Measurements from ENCODE around the gene THPO.
A peak's percentile ranks its signal among the peaks of the same experiment; 100 is the strongest.

The THPO gene

DNA sequence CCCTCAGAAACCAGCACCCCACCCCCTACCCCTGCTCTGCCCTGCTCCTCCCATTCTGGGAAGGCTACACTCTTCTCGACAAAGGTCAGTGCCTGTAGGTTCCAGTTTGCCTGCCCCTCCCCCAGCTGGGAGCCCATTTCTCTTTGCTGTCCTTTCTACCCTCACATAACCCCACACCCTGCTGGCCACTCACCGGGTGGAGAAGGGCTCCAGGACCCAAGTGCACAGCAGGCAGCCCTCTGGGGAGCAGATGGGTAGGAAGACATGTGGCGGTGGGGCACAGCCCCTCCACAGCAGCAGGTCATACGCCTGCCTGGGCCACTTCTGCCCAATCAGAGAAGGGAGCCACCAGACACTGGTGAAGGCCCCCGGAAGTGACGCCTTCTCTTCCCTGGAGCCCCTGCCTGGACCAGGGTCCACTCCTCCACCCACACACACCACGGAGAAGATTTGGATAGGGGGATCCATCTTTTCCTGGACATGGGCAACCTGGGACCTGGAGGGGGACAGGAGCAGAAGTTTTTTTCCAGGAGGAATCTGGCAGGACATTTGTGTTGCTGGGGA, at the start of gene THPO:
THPO (minus strand) TSS at position 326 of the 564 bp plus-strand sequence. CDS start 1,948 bp downstream, outside the sequence.
- no peak for DNase-seq (ENCODE audit: low spot score)

GRCh38 chr3:184426691-184427141, 48.7 kb upstream of the THPO start:
- DNase-seq (ENCODE audit: low spot score): no peak

DNA sequence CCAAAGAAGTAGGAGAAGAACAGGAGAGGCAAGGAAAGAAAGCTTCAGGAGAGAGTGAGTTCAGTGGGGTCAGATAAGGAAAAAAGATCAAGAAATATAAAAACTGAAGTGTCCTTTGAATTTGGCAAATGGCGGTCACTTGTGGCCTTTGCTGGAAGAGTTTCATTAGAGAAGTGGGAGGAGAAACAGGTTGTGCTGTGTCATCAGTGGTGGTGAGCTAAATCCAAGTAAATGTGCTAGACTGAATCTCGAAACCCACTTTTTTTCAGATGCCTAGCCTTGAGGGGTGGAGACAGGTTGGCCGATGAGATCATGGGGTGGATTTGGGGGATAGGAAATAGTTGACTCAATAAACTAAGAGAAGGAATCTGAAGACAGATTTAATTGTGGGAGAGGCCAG, 45.6 kb upstream of the THPO start:
- no peak for DNase-seq (ENCODE audit: low spot score)

GRCh38 chr3:184419171-184419570, 41.2 kb upstream of the THPO start:
- peak; percentile 70 for DNase-seq (ENCODE audit: low spot score)

DNA sequence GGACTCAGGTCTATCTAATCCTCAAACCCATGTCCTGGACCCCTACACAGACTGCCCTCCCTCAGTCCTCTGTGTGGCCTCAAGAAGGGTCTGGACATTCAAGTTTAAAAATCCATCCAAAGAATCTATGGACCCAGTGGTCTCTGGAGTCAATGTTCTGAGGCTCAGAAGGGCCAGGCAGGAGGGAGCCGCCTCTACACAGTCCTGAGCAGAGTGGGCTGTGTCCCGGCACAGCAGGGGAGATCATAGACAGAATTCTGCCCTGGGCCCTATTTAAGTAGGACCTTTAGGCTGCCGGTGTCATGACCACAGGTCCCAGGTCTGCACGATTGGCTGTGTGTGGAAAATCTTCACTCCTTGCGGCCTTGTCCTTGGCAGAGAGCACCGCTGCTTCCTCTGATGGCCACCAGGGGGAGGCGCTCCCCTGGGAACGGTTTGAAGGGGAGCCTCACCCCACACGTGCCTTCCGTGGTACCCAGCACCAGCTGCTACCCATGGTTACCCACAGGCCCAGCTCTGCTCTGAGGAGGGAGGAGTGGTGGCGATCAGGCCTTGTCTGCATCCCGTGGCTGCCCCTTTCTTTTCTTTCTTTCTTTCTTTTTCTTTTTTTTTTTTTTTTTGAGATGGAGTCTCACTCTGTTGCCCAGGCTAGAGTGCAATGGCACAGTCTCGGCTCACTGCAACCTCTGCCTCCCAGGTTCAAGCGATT, 39.8 kb upstream of the THPO start:
- peak; percentile 49 for DNase-seq (ENCODE audit: low spot score)

- no peak for DNase-seq (ENCODE audit: low spot score)
Measured at GRCh38 chr3:184415203-184415490, 37.1 kb upstream of the THPO start.

GRCh38 chr3:184414418-184415202, 36.6 kb upstream of the THPO start:
- no peak for DNase-seq (ENCODE audit: low spot score)

GRCh38 chr3:184409946-184410500, 32.0 kb upstream of the THPO start:
- DNase-seq (ENCODE audit: low spot score): no peak

- DNase-seq (ENCODE audit: low spot score): no peak
Measured at GRCh38 chr3:184409331-184409926, 31.4 kb upstream of the THPO start.

DNA sequence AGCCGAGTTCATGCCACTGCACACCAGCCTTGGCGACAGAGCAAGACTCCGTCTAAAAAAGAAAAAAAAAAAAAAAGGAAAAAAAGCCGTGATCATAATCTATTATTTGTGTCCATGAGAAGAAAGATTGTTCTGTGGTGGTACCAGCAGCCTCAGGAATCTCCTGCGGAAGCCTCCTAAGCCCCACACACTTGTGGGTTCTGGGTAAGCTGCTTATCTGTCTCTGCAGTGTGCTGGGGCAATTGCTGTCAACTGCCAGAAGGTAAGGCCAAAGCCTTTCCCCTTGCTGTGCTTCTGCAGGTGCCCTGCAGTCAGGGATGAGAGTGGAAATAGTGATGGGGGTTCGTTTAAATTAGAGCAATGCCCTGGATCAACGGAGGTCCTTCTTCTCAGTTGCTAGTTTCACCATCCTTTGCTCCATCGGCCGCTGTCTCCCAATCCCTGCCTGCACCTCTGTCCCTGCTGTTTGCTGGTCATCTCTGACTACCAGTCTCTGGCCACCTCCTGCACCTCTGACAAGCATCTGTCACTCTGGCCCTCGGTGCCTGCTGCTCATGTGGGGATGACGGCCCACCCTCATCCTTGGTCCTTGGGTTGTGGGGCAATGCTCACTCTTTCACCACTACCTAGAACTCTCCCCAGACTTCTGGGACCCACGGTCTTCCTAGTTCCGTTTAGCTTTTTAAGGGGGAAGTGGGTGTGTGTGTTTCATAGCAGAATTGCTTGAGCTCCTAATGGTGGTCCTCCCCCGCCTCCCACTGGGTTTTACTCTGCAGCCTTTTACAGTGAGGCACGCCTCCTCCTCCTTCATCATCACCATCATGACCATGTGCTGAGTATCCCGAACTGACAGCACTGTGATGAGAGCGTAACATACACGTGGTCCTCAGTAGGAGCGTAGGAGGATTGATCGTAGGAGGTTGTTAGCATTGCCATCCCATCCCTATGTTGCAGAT, 27.3 kb upstream of the THPO start:
- no peak for DNase-seq (ENCODE audit: low spot score)

DNA sequence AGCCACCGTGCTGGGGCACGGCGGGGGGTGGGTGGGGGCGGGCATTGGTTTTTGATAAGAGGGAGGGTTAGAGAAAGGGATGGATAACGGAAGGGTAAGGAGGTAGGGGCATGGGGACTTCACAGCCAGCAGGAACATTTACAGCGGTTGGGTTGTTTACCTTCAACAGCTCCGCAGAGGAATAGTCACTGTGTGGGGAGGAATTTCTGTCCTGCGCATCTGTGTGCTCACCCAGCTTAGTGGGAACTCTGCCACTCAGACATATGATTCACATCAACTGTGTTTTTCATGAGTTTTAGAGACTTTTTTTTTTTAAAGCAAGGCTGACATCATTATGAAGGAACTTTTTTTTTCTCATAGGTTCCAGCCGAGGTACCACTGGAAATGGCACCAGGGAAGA, 21.4 kb upstream of the THPO start:
- DNase-seq (ENCODE audit: low spot score): no peak

DNA sequence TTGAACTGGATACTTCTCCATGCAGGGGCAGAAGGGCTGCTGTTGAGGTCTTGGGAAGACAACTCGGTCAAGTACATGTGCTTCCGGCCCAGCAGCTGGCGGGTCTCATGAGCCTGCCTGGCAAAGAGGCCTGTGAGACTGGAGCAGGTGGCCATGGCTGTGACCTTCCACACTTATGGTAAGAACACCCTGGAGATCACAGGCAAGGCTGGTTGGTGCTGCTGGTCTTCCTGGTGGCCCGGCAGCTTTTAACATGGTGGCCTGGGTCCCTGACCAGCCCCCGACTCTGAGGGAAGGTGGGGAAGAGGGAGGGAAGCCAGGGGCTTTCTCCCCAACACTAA, 17.3 kb upstream of the THPO start:
- no peak for DNase-seq (ENCODE audit: low spot score)

DNA sequence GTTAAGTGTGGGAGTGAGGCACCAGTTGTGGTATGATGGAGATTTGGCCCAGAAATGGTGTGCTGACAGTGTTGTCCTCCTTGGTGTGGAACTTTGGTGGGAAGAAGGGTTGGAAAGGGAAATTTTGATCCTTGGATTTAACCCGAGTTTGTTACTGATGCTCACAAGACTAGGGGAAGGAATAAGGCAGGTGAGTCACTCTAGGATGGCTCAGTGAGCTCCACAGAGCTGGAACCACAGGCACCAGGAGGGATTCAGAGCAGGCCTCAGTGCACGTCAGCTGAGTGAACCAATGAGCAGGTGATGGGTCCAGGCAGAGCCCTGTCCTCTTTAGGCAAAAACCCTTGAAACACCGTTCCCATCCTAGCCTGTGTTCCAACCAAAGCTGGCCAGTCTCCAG, 13.3 kb upstream of the THPO start:
- no peak for DNase-seq (ENCODE audit: low spot score)

DNA sequence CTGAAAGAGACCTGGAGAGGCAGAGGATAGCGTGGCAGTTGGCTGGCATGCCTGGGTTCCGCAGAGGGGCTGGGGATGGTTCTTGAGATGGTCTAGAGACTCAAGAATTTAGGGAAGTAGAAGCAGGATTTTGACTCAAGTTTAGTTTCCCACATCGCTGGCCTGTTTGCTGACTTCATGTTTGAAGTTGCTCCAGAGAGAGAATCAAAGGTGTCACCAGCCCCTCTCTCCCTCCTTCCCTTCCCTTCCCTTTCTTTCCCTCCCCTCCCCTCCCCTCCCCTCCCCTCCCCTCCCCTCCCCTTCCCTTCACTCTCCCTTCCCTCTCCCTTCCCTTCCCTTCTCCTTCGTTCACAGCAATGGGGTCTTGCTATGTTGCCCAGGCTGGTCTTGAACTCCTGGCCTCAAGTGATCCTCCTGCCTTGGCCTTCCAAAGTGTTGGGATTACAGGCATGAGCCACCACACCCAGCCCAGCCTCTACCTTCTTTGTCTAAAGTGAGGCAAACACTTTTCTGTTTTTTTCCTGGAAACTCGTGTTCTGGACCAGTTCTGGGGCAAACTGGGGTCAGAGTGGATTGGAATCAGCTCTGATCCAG, 12.0 kb upstream of the THPO start:
- DNase-seq (ENCODE audit: low spot score): no peak

DNA sequence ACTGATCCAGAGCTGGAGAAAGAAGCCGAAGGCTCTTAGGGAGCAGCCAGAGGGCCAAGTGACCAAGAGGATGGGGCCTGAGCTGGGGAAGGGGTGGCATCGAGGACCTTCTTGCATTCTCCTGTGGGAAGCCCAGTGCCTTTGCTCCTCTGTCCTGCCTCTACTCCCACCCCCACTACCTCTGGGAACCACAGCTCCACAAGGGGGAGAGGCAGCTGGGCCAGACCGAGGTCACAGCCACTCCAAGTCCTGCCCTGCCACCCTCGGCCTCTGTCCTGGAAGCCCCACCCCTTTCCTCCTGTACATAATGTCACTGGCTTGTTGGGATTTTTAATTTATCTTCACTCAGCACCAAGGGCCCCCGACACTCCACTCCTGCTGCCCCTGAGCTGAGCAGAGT, 11.4 kb upstream of the THPO start:
- no peak for DNase-seq (ENCODE audit: low spot score)

DNA sequence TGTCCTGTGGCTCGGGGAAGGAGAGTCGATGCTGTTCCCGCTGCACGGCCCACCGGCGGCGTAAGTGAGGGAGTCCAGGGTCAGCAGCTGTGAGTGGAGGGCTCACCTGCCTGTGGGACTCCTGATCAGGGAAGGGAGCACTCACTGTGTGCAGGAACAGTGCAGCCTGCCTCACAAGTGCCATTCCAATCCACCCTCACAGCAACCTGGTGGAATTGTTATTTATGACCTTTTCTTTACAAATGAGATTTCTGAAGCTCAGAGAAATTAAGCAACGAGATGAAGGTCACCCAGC, 10.9 kb upstream of the THPO start:
- DNase-seq (ENCODE audit: low spot score): no peak

GRCh38 chr3:184388164-184388935, 10.3 kb upstream of the THPO start:
- DNase-seq (ENCODE audit: low spot score): no peak

DNA sequence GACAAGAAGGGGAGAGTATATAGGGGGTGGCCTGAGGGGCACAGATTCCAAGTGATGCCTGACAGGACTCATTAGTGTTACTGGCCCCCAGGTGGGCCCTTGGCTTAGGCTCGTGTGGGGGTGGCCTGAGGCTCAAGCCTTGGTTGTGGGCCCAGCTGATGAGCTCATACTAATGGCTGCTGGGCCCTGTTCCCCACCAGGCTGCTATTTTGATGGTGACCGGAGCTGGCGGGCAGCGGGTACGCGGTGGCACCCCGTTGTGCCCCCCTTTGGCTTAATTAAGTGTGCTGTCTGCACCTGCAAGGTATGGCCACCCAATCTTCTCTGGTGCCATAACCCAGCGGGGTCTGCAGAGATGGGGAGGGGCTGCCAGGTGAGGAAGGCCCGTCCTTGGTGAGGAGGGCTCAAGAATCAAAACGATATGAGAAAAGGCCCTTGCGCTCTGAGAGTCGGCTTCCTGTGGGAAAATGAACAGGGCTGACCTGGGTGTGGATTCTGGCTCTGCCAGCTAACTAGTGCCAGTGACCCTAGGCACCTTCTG, 9.2 kb upstream of the THPO start:
- DNase-seq (ENCODE audit: low spot score): no peak

DNA sequence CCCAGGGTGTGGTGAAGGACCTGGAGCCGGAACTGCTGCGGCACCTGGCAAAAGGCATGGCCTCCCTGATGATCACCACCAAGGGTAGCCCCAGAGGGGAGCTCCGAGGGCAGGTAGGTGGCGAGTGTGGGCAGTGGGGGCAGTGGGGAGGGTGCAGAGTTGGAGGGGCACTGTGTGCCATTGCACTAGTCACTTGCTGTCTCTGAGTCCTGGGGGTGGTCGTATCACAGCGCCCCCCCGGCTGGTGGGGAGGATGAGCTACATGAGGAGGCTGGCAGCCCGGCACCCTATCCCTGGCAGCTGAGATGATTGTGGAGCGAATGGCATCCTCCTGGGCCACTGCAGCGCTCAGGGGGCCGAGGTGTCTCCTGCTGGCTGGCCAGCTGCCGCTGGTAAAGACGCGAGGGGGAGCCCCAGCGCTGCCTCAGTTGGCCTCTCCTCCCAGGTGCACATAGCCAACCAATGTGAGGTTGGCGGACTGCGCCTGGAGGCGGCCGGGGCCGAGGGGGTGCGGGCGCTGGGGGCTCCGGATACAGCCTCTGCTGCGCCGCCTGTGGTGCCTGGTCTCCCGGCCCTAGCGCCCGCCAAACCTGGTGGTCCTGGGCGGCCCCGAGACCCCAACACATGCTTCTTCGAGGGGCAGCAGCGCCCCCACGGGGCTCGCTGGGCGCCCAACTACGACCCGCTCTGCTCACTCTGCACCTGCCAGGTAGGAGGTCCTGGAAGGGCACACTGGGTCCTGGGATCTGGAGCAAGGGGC, 8.2 kb upstream of the THPO start:
- no peak for DNase-seq (ENCODE audit: low spot score)

Data from cerebellar cortex (tissue), 1 donor.